Natural killer cell treated with Interleukin-12 subunit alpha and Interleukin-12 subunit beta and Interleukin-15 and Interleukin-18, amount 100 ng/mL, for 72 hours (primary cell): ENCODE data around the gene NRBF2. TPM values are rescaled to one million over a fixed set of nuclear protein-coding genes. Genes with fewer than 3 reads are reported as not detected.

Experiments
- ATAC-seq, 2 donors: fragments of 150-1000 bp; cut with Tn5 transposase in 1 of 2; sonication (Bioruptor Pico), chemical (Tn5 transposase) in 1 of 2; 2 replicates each; pipeline ENCODE4 v1.10.0; 2021
- DNase-seq: peaks from one replicate; pipeline ENCODE4 v3.0.0; 2022; ENCODE audit warnings: low spot score
- H3K27ac Mint-ChIP-seq, 2 donors: 1 replicate in 1 of 2; 2 replicates in 1 of 2; pipeline ENCODE4 v1.8.0; 2022; ENCODE audit warnings: mixed read lengths in 2 of 2, mild to moderate bottlenecking in 1 of 2, moderate library complexity in 1 of 2
- H3K27me3 Mint-ChIP-seq, 2 donors: 1 replicate in 1 of 2; 2 replicates in 1 of 2; pipeline ENCODE4 v1.8.0; 2022; ENCODE audit warnings: mixed read lengths in 2 of 2
- H3K36me3 Mint-ChIP-seq: one replicate; pipeline ENCODE4 v1.8.0; 2022; ENCODE audit warnings: mixed read lengths
- H3K4me1 Mint-ChIP-seq, 2 donors: 1 replicate in 1 of 2; 2 replicates in 1 of 2; pipeline ENCODE4 v1.8.0; 2022; ENCODE audit warnings: low read depth in 2 of 2, mixed read lengths in 2 of 2, mild to moderate bottlenecking in 1 of 2
- H3K4me3 Mint-ChIP-seq: one replicate; pipeline ENCODE4 v1.8.0; 2022; ENCODE audit warnings: mixed read lengths
- H3K9me3 Mint-ChIP-seq: 2 replicates; pipeline ENCODE4 v1.8.0; 2022; ENCODE audit warnings: mixed read lengths
- total RNA-seq, 2 donors: library from RNA; stranded (reverse); gene quantifications; one replicate each; pipeline ENCODE4 v1.2.3, GENCODE V29; 2022

Gene NRBF2
- total RNA-seq, 2 donors from 2014 or later: 20.7 to 32.8 TPM

- H3K27ac Mint-ChIP-seq: no peak overlapping the region
- no peak for DNase-seq
- H3K4me3 Mint-ChIP-seq: no peak overlapping the region
- no peaks in the 10 kb centered on the region for H3K9me3 Mint-ChIP-seq
- ATAC-seq: no peak
- no peaks in the 10 kb centered on the region for H3K27me3 Mint-ChIP-seq
- H3K36me3 Mint-ChIP-seq: peaks cover 6% of the 10 kb centered on the region
- no peaks in the 10 kb centered on the region for H3K4me1 Mint-ChIP-seq
Observed at GRCh38 chr10:63197344-63198092, 64.4 kb downstream of the NRBF2 start.

GRCh38 chr10:63199716-63200115, 66.6 kb downstream of the NRBF2 start:
- Mint-ChIP-seq H3K36me3 (no peaks in the 10 kb centered on the region), H3K4me3 (no peak overlapping the region), H3K9me3 (no peaks in the 10 kb centered on the region), H3K27ac (peak overlapping the region in 1 of 2 donors; percentile 2), H3K27me3 (no peaks in the 10 kb centered on the region), H3K4me1 (peaks cover 7% of the 10 kb centered on the region in 2 donors)
- DNase-seq (no peak), ATAC-seq (no peak)

- no peaks in the 10 kb centered on the region for H3K9me3 Mint-ChIP-seq
- no peaks in the 10 kb centered on the region for H3K27me3 Mint-ChIP-seq
- DNase-seq (no peak), ATAC-seq (no peak)
- peaks cover 12 to 14% of the 10 kb centered on the region in 2 donors for H3K4me1 Mint-ChIP-seq
- H3K36me3 Mint-ChIP-seq: no peaks in the 10 kb centered on the region
- H3K4me3 Mint-ChIP-seq: no peak overlapping the region
- H3K27ac Mint-ChIP-seq: no peak overlapping the region
Observed at GRCh38 chr10:63200431-63200830, 67.3 kb downstream of the NRBF2 start.

- H3K4me1 Mint-ChIP-seq: peaks cover 13 to 21% of the 10 kb centered on the region in 2 donors
- H3K27me3 Mint-ChIP-seq: no peaks in the 10 kb centered on the region
- no peak overlapping the region for H3K4me3 Mint-ChIP-seq
- ATAC-seq: no peak
- H3K36me3 Mint-ChIP-seq: no peaks in the 10 kb centered on the region
- DNase-seq: no peak
- H3K9me3 Mint-ChIP-seq: no peaks in the 10 kb centered on the region
- H3K27ac Mint-ChIP-seq: no peak overlapping the region
Observed at GRCh38 chr10:63201118-63201517, 68.0 kb downstream of the NRBF2 start.
